ENCODE results near the gene IFRD2. TPM values are rescaled to one million over a fixed set of nuclear protein-coding genes. Genes with fewer than 3 reads are reported as not detected.

The IFRD2 gene
- total and polyA plus RNA-seq, 2 of the 13 experiments (the other 11 are each of a cell fraction or from before 2014, with no cell fraction given): 32.8 to 96.1 TPM

- TF ChIP-seq AFF4 (CRISPR knock-in tag; IDR thresholded peaks at IDR 0.05) (peak; percentile 77; the same call in 1 of the 2 replicates), ELK4 (CRISPR knock-in tag; IDR thresholded peaks at IDR 0.05; ENCODE audit: borderline replicate concordance) (no peak), CREM (IDR thresholded peaks at IDR 0.05) (peak; percentile 29; the same call in 1 of the 2 replicates), CREM (CRISPR knock-in tag; IDR thresholded peaks at IDR 0.05) (no peak), ZNF354B (CRISPR knock-in tag; IDR thresholded peaks at IDR 0.05) (no peak), AKAP8 (CRISPR knock-in tag; IDR thresholded peaks at IDR 0.05) (0 out of 2 replicates have a peak, but pooled peaks have one; percentile 11), HES4 (CRISPR knock-in tag; IDR thresholded peaks at IDR 0.05; ENCODE audit: borderline replicate concordance) (peak; percentile 80; the same call in 1 of the 2 replicates), ZNF883 (CRISPR knock-in tag; IDR thresholded peaks at IDR 0.05; ENCODE audit: not compliant biosample characterization) (peak; percentile 59), FOXJ3 (CRISPR knock-in tag; IDR thresholded peaks at IDR 0.05; ENCODE audit: borderline replicate concordance) (0 out of 2 replicates have a peak, but pooled peaks have one; percentile 42), CHCHD3 (CRISPR knock-in tag; IDR thresholded peaks at IDR 0.05) (peak; percentile 72), ZNF256 (CRISPR knock-in tag; conservative IDR thresholded peaks at IDR 0.05) (peak; percentile 86; the same call in 1 of the 2 replicates), SNAPC2 (CRISPR knock-in tag; IDR thresholded peaks at IDR 0.05) (peak; percentile 96), RAD51 (IDR thresholded peaks at IDR 0.05; ENCODE audit: borderline replicate concordance) (no peak), ZNF160 (CRISPR knock-in tag; IDR thresholded peaks at IDR 0.05) (peak; percentile 82; the same call in 1 of the 2 replicates), RXRB (CRISPR knock-in tag; IDR thresholded peaks at IDR 0.05; ENCODE audit: borderline replicate concordance) (peak; percentile 34; the same call in 1 of the 2 replicates), ZNF292 (CRISPR knock-in tag; IDR thresholded peaks at IDR 0.05; ENCODE audit: borderline replicate concordance, low read depth) (peak; percentile 62; the same call in 1 of the 2 replicates), MYPOP (CRISPR knock-in tag; IDR thresholded peaks at IDR 0.05) (0 out of 2 replicates have a peak, but pooled peaks have one; percentile 31), NFKB2 (CRISPR knock-in tag; IDR thresholded peaks at IDR 0.05; ENCODE audit: borderline replicate concordance) (0 out of 2 replicates have a peak, but pooled peaks have one; percentile 16), ZNF800 (CRISPR knock-in tag; IDR thresholded peaks at IDR 0.05) (0 out of 2 replicates have a peak, but pooled peaks have one; percentile 2)
Measured at GRCh38 chr3:50303013-50303815, 11.0 kb upstream of the IFRD2 start, which contains the start of gene HYAL1 (continued).

Data from HepG2 (cell line).